ENCODE results near the gene GDF10. TPM values are rescaled to one million over a fixed set of nuclear protein-coding genes. Genes with fewer than 3 reads are reported as not detected.

GDF10 gene
- total and polyA plus RNA-seq, 10 of the 15 experiments (the other 5 are each of a cell fraction or from before 2014, with no cell fraction given), result not detected

- H3K36me3 ChIP-seq (ENCODE audit: control insufficient read depth in 2 of 2, insufficient read depth in 2 of 2, low read length in 1 of 2), result no peaks in the 10 kb centered on the region
- H3K27ac ChIP-seq (ENCODE audit: control insufficient read depth, insufficient read depth), result no peak overlapping the region
- BruUV-seq (replicated peaks), result no TSS peak
- DNase-seq (ENCODE audit: low read depth, low spot score), result no peak
- no peak overlapping the region for H3K4me3 ChIP-seq
- 38% methylated on average over 10 of the region's 10 CpGs for WGBS (ENCODE audit: insufficient coverage, insufficient replicate concordance, low lambda C conversion rate, missing lambda C conversion rate)
- ATAC-seq, result no peak
- H3K4me1 ChIP-seq (ENCODE audit: control insufficient read depth, insufficient read depth, low read length), result peaks cover 10% of the 10 kb centered on the region
- in situ Hi-C loops (cut with MboI) (no loop called here), intact Hi-C loops (cut with micrococcal nuclease; ENCODE audit: unreplicated experiment) (no loop called here)
- FAIRE-seq, result no peak
- no peaks in the 10 kb centered on the region for H4K20me1 ChIP-seq (ENCODE audit: control insufficient read depth, insufficient read depth)
- RAD21 ChIA-PET (ENCODE audit: unreplicated experiment), result no interaction called here
- no peak overlapping the region for H2AFZ ChIP-seq (ENCODE audit: control insufficient read depth, low read depth, low read length)
- no peaks in the 10 kb centered on the region; the same call in 2 of the 3 replicates for H3K9me3 ChIP-seq (replicated peaks; ENCODE audit: control insufficient read depth, insufficient read depth, low read length)
- CTCF ChIA-PET, result interaction anchor here (1.5 kb wide), 1 partner anchor 207 kb away, joined by 3 read pairs; no protein-coding TSS in a partner anchor
- H3K79me2 ChIP-seq (ENCODE audit: control insufficient read depth, insufficient read depth, low read length), result no peaks in the 10 kb centered on the region
- H3K4me2 ChIP-seq (ENCODE audit: control insufficient read depth, insufficient read depth), result no peak overlapping the region
- no peaks in the 10 kb centered on the region; a peak in 2 of 4 replicates for H3K27me3 ChIP-seq (replicated peaks in 1 of 2; ENCODE audit: control insufficient read depth in 2 of 2, insufficient read depth in 2 of 2, low read length in 1 of 2)
- POLR2A ChIA-PET, result no interaction called here
- SMC1A ChIA-PET (ENCODE audit: uncharacterized antibody, unreplicated experiment), result interaction anchor here (1.0 kb wide), 1 partner anchor 14 kb away, joined by 3 read pairs; no protein-coding TSS in a partner anchor
- H3K9ac ChIP-seq (ENCODE audit: control insufficient read depth, insufficient read depth, low read length), result no peak overlapping the region
- TF ChIP-seq CBX3 (IDR thresholded peaks at IDR 0.05; ENCODE audit: borderline replicate concordance, low read depth), result no peak
- no peak for TF ChIP-seq RCOR1 (conservative IDR thresholded peaks at IDR 0.05; ENCODE audit: low read depth, low read length)
- no peak for TF ChIP-seq E4F1 (IDR thresholded peaks at IDR 0.05; ENCODE audit: borderline replicate concordance, partially characterized antibody)
- no peak for TF ChIP-seq MEF2B (IDR thresholded peaks at IDR 0.05; ENCODE audit: partially characterized antibody, poor library complexity, severe bottlenecking)
- TF ChIP-seq RB1 (IDR thresholded peaks at IDR 0.05; ENCODE audit: borderline replicate concordance), result no peak
- no peak for TF ChIP-seq RUNX3 (IDR thresholded peaks at IDR 0.05; ENCODE audit: low read length)
- TF ChIP-seq NR2C2 (IDR thresholded peaks at IDR 0.05; ENCODE audit: borderline replicate concordance, control insufficient read depth, insufficient read length, low read depth), result no peak
- no peak for TF ChIP-seq ATF3 (IDR thresholded peaks at IDR 0.05; ENCODE audit: borderline replicate concordance, extremely low read depth, low read depth, low read length)
- no peak for TF ChIP-seq ZNF384 (IDR thresholded peaks at IDR 0.05; ENCODE audit: borderline replicate concordance, low read depth, low read length)
- no peak for TF ChIP-seq STAT1 (conservative IDR thresholded peaks at IDR 0.05)
- no peak for TF ChIP-seq RELA (IDR thresholded peaks at IDR 0.05; ENCODE audit: borderline replicate concordance, partially characterized antibody)
- no peak for TF ChIP-seq TARDBP (IDR thresholded peaks at IDR 0.05; ENCODE audit: borderline replicate concordance)
- TF ChIP-seq ZBTB11 (CRISPR knock-in tag; IDR thresholded peaks at IDR 0.05), result no peak
- TF ChIP-seq IKZF1 (conservative IDR thresholded peaks at IDR 0.05), result no peak
Measured at GRCh38 chr10:47255033-47255813, 44.8 kb upstream of the GDF10 start.
